ENCODE results near the gene IL16. TPM values are rescaled to one million over a fixed set of nuclear protein-coding genes. Genes with fewer than 3 reads are reported as not detected.

Gene IL16
- total and polyA plus RNA-seq, 2 donors from 2014 or later, result 1.4 to 19.9 TPM

GRCh38 chr15:81244306-81244705, 47.6 kb downstream of the IL16 start:
- no peak overlapping the region for H3K9ac ChIP-seq (ENCODE audit: low read length in 3 of 3)
- H3K9me3 ChIP-seq (ENCODE audit: control insufficient read depth in 2 of 3, insufficient read depth in 1 of 3, low read length in 3 of 3), result peaks cover 0 to 17% (median 1%) of the 10 kb centered on the region in 3 donors
- H3K4me1 ChIP-seq (ENCODE audit: control insufficient read depth in 2 of 3, insufficient read depth in 2 of 3, low read depth in 1 of 3, low read length in 3 of 3), result no peaks in the 10 kb centered on the region
- no peak for TF ChIP-seq CTCF (IDR thresholded peaks at IDR 0.05; ENCODE audit: borderline replicate concordance, extremely low read depth, insufficient read depth)
- H3K27ac ChIP-seq (ENCODE audit: low read depth in 2 of 2, low read length in 2 of 2), result no peak overlapping the region
- intact Hi-C loops (cut with DNase I), result no loop called here
- no peaks in the 10 kb centered on the region for H3K36me3 ChIP-seq (ENCODE audit: control insufficient read depth in 2 of 3, insufficient read depth in 3 of 3, low read length in 3 of 3)
- no peak overlapping the region for H3K4me3 ChIP-seq (ENCODE audit: low read length in 3 of 3)
- H3K27me3 ChIP-seq (ENCODE audit: control insufficient read depth, insufficient read depth, low read length), result no peaks in the 10 kb centered on the region
- FAIRE-seq (no peak), DNase-seq (no peak)

- DNase-seq, result no peak
- Histone ChIP-seq H3K4me3 (ENCODE audit: low read length in 3 of 3) (no peak overlapping the region), H3K4me1 (ENCODE audit: control insufficient read depth in 2 of 3, insufficient read depth in 2 of 3, low read depth in 1 of 3, low read length in 3 of 3) (no peaks in the 10 kb centered on the region), H3K27me3 (ENCODE audit: control insufficient read depth, insufficient read depth, low read length) (no peaks in the 10 kb centered on the region), H3K36me3 (ENCODE audit: control insufficient read depth in 2 of 3, insufficient read depth in 3 of 3, low read length in 3 of 3) (no peaks in the 10 kb centered on the region), H3K9ac (ENCODE audit: low read length in 3 of 3) (no peak overlapping the region), H3K9me3 (ENCODE audit: control insufficient read depth in 2 of 3, insufficient read depth in 1 of 3, low read length in 3 of 3) (no peaks in the 10 kb centered on the region), H3K27ac (ENCODE audit: low read depth in 2 of 2, low read length in 2 of 2) (no peak overlapping the region)
- intact Hi-C loops (cut with DNase I), result no loop called here
- no peak for FAIRE-seq
- no peak for TF ChIP-seq CTCF (IDR thresholded peaks at IDR 0.05; ENCODE audit: borderline replicate concordance, extremely low read depth, insufficient read depth)
These were observed 57.2 kb downstream of the IL16 start for GRCh38 chr15:81253846-81254245.

GRCh38 chr15:81254277-81254915, 57.7 kb downstream of the IL16 start:
- Histone ChIP-seq H3K9me3 (ENCODE audit: control insufficient read depth in 2 of 3, insufficient read depth in 1 of 3, low read length in 3 of 3) (no peaks in the 10 kb centered on the region), H3K4me3 (ENCODE audit: low read length in 3 of 3) (no peak overlapping the region), H3K27ac (ENCODE audit: low read depth in 2 of 2, low read length in 2 of 2) (no peak overlapping the region), H3K9ac (ENCODE audit: low read length in 3 of 3) (no peak overlapping the region), H3K36me3 (ENCODE audit: control insufficient read depth in 2 of 3, insufficient read depth in 3 of 3, low read length in 3 of 3) (no peaks in the 10 kb centered on the region), H3K4me1 (ENCODE audit: control insufficient read depth in 2 of 3, insufficient read depth in 2 of 3, low read depth in 1 of 3, low read length in 3 of 3) (no peaks in the 10 kb centered on the region), H3K27me3 (ENCODE audit: control insufficient read depth, insufficient read depth, low read length) (no peaks in the 10 kb centered on the region)
- intact Hi-C loops (cut with DNase I), result no loop called here
- no peak for TF ChIP-seq CTCF (IDR thresholded peaks at IDR 0.05; ENCODE audit: borderline replicate concordance, extremely low read depth, insufficient read depth)
- FAIRE-seq (no peak), DNase-seq (no peak)

- Histone ChIP-seq H3K4me3 (ENCODE audit: low read length in 3 of 3) (no peak overlapping the region), H3K36me3 (ENCODE audit: control insufficient read depth in 2 of 3, insufficient read depth in 3 of 3, low read length in 3 of 3) (no peaks in the 10 kb centered on the region), H3K27ac (ENCODE audit: low read depth in 2 of 2, low read length in 2 of 2) (no peak overlapping the region), H3K27me3 (ENCODE audit: control insufficient read depth, insufficient read depth, low read length) (no peaks in the 10 kb centered on the region), H3K9me3 (ENCODE audit: control insufficient read depth in 2 of 3, insufficient read depth in 1 of 3, low read length in 3 of 3) (no peaks in the 10 kb centered on the region), H3K4me1 (ENCODE audit: control insufficient read depth in 2 of 3, insufficient read depth in 2 of 3, low read depth in 1 of 3, low read length in 3 of 3) (no peaks in the 10 kb centered on the region), H3K9ac (ENCODE audit: low read length in 3 of 3) (no peak overlapping the region)
- intact Hi-C loops (cut with DNase I), result no loop called here
- TF ChIP-seq CTCF (IDR thresholded peaks at IDR 0.05; ENCODE audit: borderline replicate concordance, extremely low read depth, insufficient read depth), result no peak
- FAIRE-seq (no peak), DNase-seq (no peak)
These were observed 58.2 kb downstream of the IL16 start for GRCh38 chr15:81254916-81255290.
